GM19452 (cell line): ENCODE results near the gene ANKRD36.
"Not testable (repeated sequence)": the region's sequence is repeated elsewhere in the genome, so short reads cannot be mapped to it uniquely, and the experiment has no call there.

Source experiments
- ATAC-seq: cut with Tn5 transposase; IDR thresholded peaks from one replicate; pipeline ENCODE4 v1.9.1; 2021; ENCODE audit not compliant: unreplicated experiment

The ANKRD36 gene

GRCh38 chr2:97113050-97113881, at the start of gene ANKRD36:
ANKRD36 (plus strand) TSS chr2:97113153; CDS start chr2:97113740, 587 bp downstream.
- ATAC-seq = peak; percentile 95

GRCh38 chr2:97066030-97066429, 46.9 kb upstream of the ANKRD36 start:
- not testable (repeated sequence) for ATAC-seq

- ATAC-seq = no peak
Observed at GRCh38 chr2:97067279-97068004, 45.5 kb upstream of the ANKRD36 start.

GRCh38 chr2:97068074-97068473, 44.9 kb upstream of the ANKRD36 start:
- no peak for ATAC-seq

GRCh38 chr2:97068722-97069121, 44.2 kb upstream of the ANKRD36 start:
- ATAC-seq = not testable (repeated sequence)

GRCh38 chr2:97070915-97071314, 42.0 kb upstream of the ANKRD36 start:
- not testable (repeated sequence) for ATAC-seq

- not testable (repeated sequence) for ATAC-seq
Observed at GRCh38 chr2:97077213-97077612, 35.7 kb upstream of the ANKRD36 start.

GRCh38 chr2:97080855-97081254, 32.1 kb upstream of the ANKRD36 start:
- not testable (repeated sequence) for ATAC-seq

GRCh38 chr2:97082206-97082605, 30.7 kb upstream of the ANKRD36 start:
- not testable (repeated sequence) for ATAC-seq

GRCh38 chr2:97083516-97083915, 29.4 kb upstream of the ANKRD36 start:
- ATAC-seq = not testable (repeated sequence)

- not testable (repeated sequence) for ATAC-seq
Observed at GRCh38 chr2:97085093-97085492, 27.9 kb upstream of the ANKRD36 start.

- not testable (repeated sequence) for ATAC-seq
Observed at GRCh38 chr2:97088706-97089105, 24.2 kb upstream of the ANKRD36 start.

GRCh38 chr2:97092946-97093345, 20.0 kb upstream of the ANKRD36 start:
- not testable (repeated sequence) for ATAC-seq

- ATAC-seq = peak; percentile 9
Observed at GRCh38 chr2:97093983-97094771, 18.8 kb upstream of the ANKRD36 start.

GRCh38 chr2:97094772-97095611, 18.0 kb upstream of the ANKRD36 start, which contains the start of gene FAHD2B:
FAHD2B (minus strand) TSS chr2:97094882; CDS start chr2:97091706, 3,176 bp downstream.
- ATAC-seq = peak; percentile 84

- no peak for ATAC-seq
Observed at GRCh38 chr2:97095661-97096060, 17.3 kb upstream of the ANKRD36 start.

- ATAC-seq = not testable (repeated sequence)
Observed at GRCh38 chr2:97098786-97099372, 14.1 kb upstream of the ANKRD36 start.

- not testable (repeated sequence) for ATAC-seq
Observed at GRCh38 chr2:97106878-97107277, 6.1 kb upstream of the ANKRD36 start.

- ATAC-seq = not testable (repeated sequence)
Observed at GRCh38 chr2:97111246-97111645, 1.7 kb upstream of the ANKRD36 start.
